Neural progenitor cell (in vitro differentiated cells): ENCODE data around the gene FCAR. TPM values are rescaled to one million over a fixed set of nuclear protein-coding genes. Genes with fewer than 3 reads are reported as not detected.
"Not testable (repeated sequence)": the region's sequence is repeated elsewhere in the genome, so short reads cannot be mapped to it uniquely, and the experiment has no call there.

Experiments
- DNase-seq: peaks from one replicate; pipeline ENCODE4 v3.0.0-alpha.2; 2016; ENCODE audit warnings: low spot score
- H2AFZ ChIP-seq: fragments of 200-600 bp; sonication (generic); replicated peaks from 2 replicates; pipeline ENCODE4 v1.6.1; 2016; ENCODE audit warnings: antibody characterized with exemption
- H3F3A ChIP-seq: fragments of 200-600 bp; sonication (generic); 2 replicates; pipeline ENCODE4 v1.6.1; 2016; ENCODE audit warnings: antibody characterized with exemption, low read depth
- H3K27ac ChIP-seq: fragments of 200-600 bp; sonication (generic); 2 replicates; pipeline ENCODE4 v1.5.1; 2016; ENCODE audit warnings: mild to moderate bottlenecking
- H3K27me3 ChIP-seq: fragments of 200-600 bp; sonication (generic); 2 replicates; pipeline ENCODE4 v1.6.1; 2016; ENCODE audit warnings: mild to moderate bottlenecking, moderate library complexity
- H3K36me3 ChIP-seq: fragments of 200-600 bp; sonication (generic); 2 replicates; pipeline ENCODE4 v1.5.1; 2016
- H3K4me1 ChIP-seq: fragments of 200-600 bp; sonication (generic); 2 replicates; pipeline ENCODE4 v1.6.1; 2016; ENCODE audit warnings: mixed run types
- H3K4me2 ChIP-seq: fragments of 200-600 bp; sonication (generic); 2 replicates; pipeline ENCODE4 v1.6.1; 2016
- H3K4me3 ChIP-seq: fragments of 200-600 bp; sonication (generic); 2 replicates; pipeline ENCODE4 v1.5.1; 2016
- H3K79me2 ChIP-seq: fragments of 200-600 bp; sonication (generic); 2 replicates; pipeline ENCODE4 v1.6.1; 2016; ENCODE audit warnings: low read depth
- H3K9ac ChIP-seq: fragments of 200-600 bp; sonication (generic); 2 replicates; pipeline ENCODE4 v1.6.1; 2016
- H3K9me3 ChIP-seq: fragments of 200-600 bp; sonication (generic); 2 replicates; pipeline ENCODE4 v1.5.1; 2016; ENCODE audit warnings: low read depth
- H4K20me1 ChIP-seq: fragments of 200-600 bp; sonication (generic); 2 replicates; pipeline ENCODE4 v1.6.1; 2016; ENCODE audit warnings: low read depth
- H3K27ac Mint-ChIP-seq: 3 replicates; pipeline ENCODE4 v1.8.0; 2021; ENCODE audit warnings: mixed read lengths
- H3K27me3 Mint-ChIP-seq: 2 replicates; pipeline ENCODE4 v1.8.0; 2022; ENCODE audit warnings: low read depth, mild to moderate bottlenecking, inconsistent platforms, moderate library complexity, mixed read lengths; ENCODE audit not compliant: insufficient read depth
- H3K36me3 Mint-ChIP-seq: 3 replicates; pipeline ENCODE4 v1.8.0; 2021; ENCODE audit warnings: mixed read lengths
- H3K4me1 Mint-ChIP-seq: 3 replicates; pipeline ENCODE4 v1.8.0; 2021; ENCODE audit warnings: mixed read lengths
- H3K4me3 Mint-ChIP-seq: 3 replicates; pipeline ENCODE4 v1.8.0; 2021; ENCODE audit warnings: mild to moderate bottlenecking, moderate library complexity, mixed read lengths
- H3K9me3 Mint-ChIP-seq: 3 replicates; pipeline ENCODE4 v1.8.0; 2020; ENCODE audit warnings: mixed read lengths
- EZH2 ChIP-seq: fragments of 200-600 bp; sonication (generic); IDR thresholded peaks from 2 replicates; pipeline ENCODE4 v1.6.1; 2017; ENCODE audit warnings: antibody characterized with exemption, mild to moderate bottlenecking, moderate library complexity
- EZH2phosphoT487 ChIP-seq: fragments of 200-600 bp; sonication (generic); IDR thresholded peaks from 2 replicates; pipeline ENCODE4 v1.6.1; 2017; ENCODE audit warnings: antibody characterized with exemption
- total RNA-seq: library from RNA; depleted of rRNA; stranded (reverse); fragments of >200 nt; gene quantifications from 2 replicates; pipeline ENCODE4 v1.2.3, GENCODE V29; 2015; ENCODE audit warnings: low replicate concordance
- TF ChIP-seq, protein P1 (sequence below): fragments of 200-600 bp; sonication (generic); IDR thresholded peaks from 2 replicates; pipeline ENCODE4 v1.5.1; 2017; ENCODE audit warnings: antibody characterized with exemption, mild to moderate bottlenecking

FCAR gene
- total RNA-seq, 1 donor from 2014 or later, result not detected

- TF ChIP-seq EZH2phosphoT487 (no peak), EZH2 (no peak)
- TF ChIP-seq, protein P1, sequence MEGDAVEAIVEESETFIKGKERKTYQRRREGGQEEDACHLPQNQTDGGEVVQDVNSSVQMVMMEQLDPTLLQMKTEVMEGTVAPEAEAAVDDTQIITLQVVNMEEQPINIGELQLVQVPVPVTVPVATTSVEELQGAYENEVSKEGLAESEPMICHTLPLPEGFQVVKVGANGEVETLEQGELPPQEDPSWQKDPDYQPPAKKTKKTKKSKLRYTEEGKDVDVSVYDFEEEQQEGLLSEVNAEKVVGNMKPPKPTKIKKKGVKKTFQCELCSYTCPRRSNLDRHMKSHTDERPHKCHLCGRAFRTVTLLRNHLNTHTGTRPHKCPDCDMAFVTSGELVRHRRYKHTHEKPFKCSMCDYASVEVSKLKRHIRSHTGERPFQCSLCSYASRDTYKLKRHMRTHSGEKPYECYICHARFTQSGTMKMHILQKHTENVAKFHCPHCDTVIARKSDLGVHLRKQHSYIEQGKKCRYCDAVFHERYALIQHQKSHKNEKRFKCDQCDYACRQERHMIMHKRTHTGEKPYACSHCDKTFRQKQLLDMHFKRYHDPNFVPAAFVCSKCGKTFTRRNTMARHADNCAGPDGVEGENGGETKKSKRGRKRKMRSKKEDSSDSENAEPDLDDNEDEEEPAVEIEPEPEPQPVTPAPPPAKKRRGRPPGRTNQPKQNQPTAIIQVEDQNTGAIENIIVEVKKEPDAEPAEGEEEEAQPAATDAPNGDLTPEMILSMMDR, result no peak
These were observed 42.8 kb downstream of the FCAR start for GRCh38 chr19:54916822-54917221.

DNA sequence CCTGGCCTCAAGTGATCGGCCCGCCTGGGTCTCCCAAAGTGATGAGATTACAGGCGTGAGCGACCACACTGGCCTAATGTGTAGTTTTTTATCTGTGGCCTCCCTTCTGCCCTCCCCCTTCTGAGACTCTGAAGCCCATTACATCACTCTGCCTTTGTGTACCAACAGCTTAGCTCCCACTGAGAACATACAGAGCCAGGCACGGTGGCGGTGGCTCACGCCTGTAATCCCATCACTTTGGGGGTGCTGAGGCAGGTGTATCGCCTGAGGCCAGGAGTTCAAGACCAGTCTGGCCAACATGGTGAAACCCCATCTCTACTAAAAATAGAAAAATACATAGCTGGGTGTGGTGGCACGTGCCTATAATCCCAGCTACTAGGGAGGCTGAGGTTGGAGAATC lies 44.5 kb downstream of the FCAR start:
- Mint-ChIP-seq H3K36me3 (no peaks in the 10 kb centered on the region), H3K4me3 (no peak overlapping the region), H3K9me3 (peaks cover 8% of the 10 kb centered on the region), H3K27ac (no peak overlapping the region), H3K4me1 (no peaks in the 10 kb centered on the region), H3K27me3 (peaks cover 6% of the 10 kb centered on the region)
- Histone ChIP-seq H2AFZ (no peak overlapping the region), H3K4me2 (no peak overlapping the region), H3K9me3 (no peaks in the 10 kb centered on the region), H3K27me3 (no peaks in the 10 kb centered on the region), H4K20me1 (no peaks in the 10 kb centered on the region), H3K4me1 (no peaks in the 10 kb centered on the region), H3K27ac (no peak overlapping the region), H3K79me2 (no peaks in the 10 kb centered on the region), H3K9ac (no peak overlapping the region), H3K36me3 (no peaks in the 10 kb centered on the region), H3F3A (no peaks in the 10 kb centered on the region), H3K4me3 (no peak overlapping the region)
- DNase-seq, result peak; percentile 8
- TF ChIP-seq, protein P1, result no peak
- TF ChIP-seq EZH2phosphoT487 (no peak), EZH2 (no peak)

More at GRCh38 chr19:54916822-54917221, 42.8 kb downstream of the FCAR start:
- no peaks in the 10 kb centered on the region for H3K4me1 ChIP-seq
- H3K9me3 Mint-ChIP-seq, result peaks cover 14% of the 10 kb centered on the region
- H3K4me1 Mint-ChIP-seq, result no peaks in the 10 kb centered on the region
- no peaks in the 10 kb centered on the region for H3K36me3 Mint-ChIP-seq
- no peaks in the 10 kb centered on the region for H3K79me2 ChIP-seq
- H3F3A ChIP-seq, result no peaks in the 10 kb centered on the region
- H3K27me3 Mint-ChIP-seq, result peaks cover 12% of the 10 kb centered on the region
- H3K36me3 ChIP-seq, result no peaks in the 10 kb centered on the region
- H3K27ac ChIP-seq, result no peak overlapping the region
- H3K27me3 ChIP-seq, result no peaks in the 10 kb centered on the region
- H3K9ac ChIP-seq, result no peak overlapping the region
- H2AFZ ChIP-seq, result no peak overlapping the region
- H3K9me3 ChIP-seq, result no peaks in the 10 kb centered on the region
- no peak overlapping the region for H3K27ac Mint-ChIP-seq
- no peaks in the 10 kb centered on the region for H4K20me1 ChIP-seq
- no peak for DNase-seq
- H3K4me3 Mint-ChIP-seq, result no peak overlapping the region
- no peak overlapping the region for H3K4me3 ChIP-seq
- no peak overlapping the region for H3K4me2 ChIP-seq

DNA sequence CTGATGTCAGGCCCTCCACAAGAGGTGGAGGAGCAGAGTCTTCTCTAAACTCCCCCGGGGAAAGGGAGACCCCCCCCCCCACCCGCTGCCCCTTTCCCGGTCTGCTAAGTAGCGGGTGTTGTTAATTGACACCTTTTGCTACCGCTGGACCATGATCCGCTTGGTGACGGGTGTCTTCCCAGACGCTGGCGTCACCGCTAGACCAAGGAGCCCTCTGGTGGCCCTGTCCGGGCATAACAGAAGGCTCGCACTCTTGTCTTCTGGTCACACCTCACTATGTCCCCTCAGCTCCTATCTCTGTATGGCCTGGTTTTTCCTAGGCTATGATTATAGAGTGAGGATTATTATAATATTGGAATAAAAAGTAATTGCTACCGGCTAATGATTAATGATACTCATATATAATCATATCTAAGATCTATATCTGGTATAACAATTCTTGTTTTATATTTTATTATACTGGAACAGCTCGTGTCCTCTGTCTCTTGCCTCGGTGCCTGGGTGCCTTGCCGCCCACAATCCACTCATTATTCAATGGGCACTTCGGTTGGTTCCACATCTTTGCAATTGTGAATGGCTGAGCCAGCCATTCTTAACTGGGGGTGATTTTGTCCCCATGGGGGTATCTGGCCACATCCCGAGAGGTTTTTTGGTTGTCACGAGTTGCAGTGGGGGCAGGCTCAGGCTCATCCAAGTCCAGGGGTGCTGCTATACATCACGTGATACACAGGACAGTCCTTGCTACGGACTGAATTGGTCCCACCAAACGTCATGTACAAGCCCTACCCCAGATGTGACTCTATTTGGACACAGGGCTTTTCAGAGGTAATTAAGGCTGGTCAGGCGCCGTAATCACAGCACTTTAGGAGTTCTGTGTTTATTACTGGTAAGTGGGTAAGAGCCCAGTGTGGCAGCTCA lies 45.9 kb downstream of the FCAR start:
- not testable (repeated sequence) for H3K4me3 Mint-ChIP-seq, H3K4me3 ChIP-seq, H4K20me1 ChIP-seq, H3K27ac ChIP-seq, H3K27me3 ChIP-seq, H3K36me3 ChIP-seq, H3K27ac Mint-ChIP-seq, H2AFZ ChIP-seq, H3K79me2 ChIP-seq, H3K9me3 ChIP-seq, H3K4me1 Mint-ChIP-seq, H3K27me3 Mint-ChIP-seq, H3K9ac ChIP-seq, H3K36me3 Mint-ChIP-seq, H3K4me2 ChIP-seq, H3F3A ChIP-seq, H3K4me1 ChIP-seq, H3K9me3 Mint-ChIP-seq
- TF ChIP-seq, protein P1, result peak; percentile 47
- DNase-seq, result peak; percentile 52
